Astrocyte (in vitro differentiated cells and primary cell): ENCODE results near the gene DYNLRB1. TPM values are rescaled to one million over a fixed set of nuclear protein-coding genes. Genes with fewer than 3 reads are reported as not detected.

Experiments used
- DNase-seq: peaks from one replicate; pipeline ENCODE4 v3.0.0-alpha.2; 2010; ENCODE audit warnings: low read depth
- FAIRE-seq: peaks from 2 replicates; lab custom pipeline; 2011; peaks lifted over from hg19 to GRCh38; lab: Jason Lieb, UNC
- H2AFZ ChIP-seq: 2 replicates; pipeline ENCODE4 v1.6.0; 2012; ENCODE audit warnings: low read depth, low read length, inconsistent platforms
- H3K27ac ChIP-seq: 2 replicates; pipeline ENCODE4 v1.5.1; 2011; ENCODE audit warnings: low read depth, low read length, inconsistent platforms
- H3K27me3 ChIP-seq: 2 replicates; pipeline ENCODE4 v1.6.0; 2011; ENCODE audit warnings: low read length, inconsistent platforms; ENCODE audit not compliant: insufficient read depth
- H3K36me3 ChIP-seq: 2 replicates; pipeline ENCODE4 v1.5.1; 2011; ENCODE audit warnings: low read length, inconsistent platforms; ENCODE audit not compliant: insufficient read depth
- H3K4me1 ChIP-seq: 2 replicates; pipeline ENCODE4 v1.5.1; 2011; ENCODE audit warnings: low read length, inconsistent platforms; ENCODE audit not compliant: insufficient read depth
- H3K4me2 ChIP-seq: 2 replicates; pipeline ENCODE4 v1.6.0; 2012; ENCODE audit warnings: low read length, inconsistent platforms
- H3K4me3 ChIP-seq: 2 replicates; pipeline ENCODE4 v1.5.1; 2011; ENCODE audit warnings: low read depth, mild to moderate bottlenecking, low read length, inconsistent platforms; ENCODE audit not compliant: insufficient read depth
- H3K79me2 ChIP-seq: 2 replicates; pipeline ENCODE4 v1.6.0; 2012; ENCODE audit warnings: mild to moderate bottlenecking, low read length, inconsistent platforms; ENCODE audit not compliant: insufficient read depth
- H3K9ac ChIP-seq: 2 replicates; pipeline ENCODE4 v1.6.0; 2012; ENCODE audit warnings: mild to moderate bottlenecking, low read length, inconsistent platforms
- H3K9me3 ChIP-seq: 2 replicates; pipeline ENCODE4 v1.5.1; 2012; ENCODE audit warnings: low read depth, mild to moderate bottlenecking, low read length, inconsistent platforms; ENCODE audit not compliant: insufficient read depth
- H4K20me1 ChIP-seq: 2 replicates; pipeline ENCODE4 v1.6.0; 2012; ENCODE audit warnings: low read length, inconsistent platforms; ENCODE audit not compliant: insufficient read depth
- H3K27ac Mint-ChIP-seq: one replicate; pipeline ENCODE4 v1.8.0; 2021; ENCODE audit warnings: mild to moderate bottlenecking, mixed read lengths; ENCODE audit not compliant: unreplicated experiment
- H3K27me3 Mint-ChIP-seq: one replicate; pipeline ENCODE4 v1.8.0; 2021; ENCODE audit warnings: low read depth, mixed read lengths; ENCODE audit not compliant: unreplicated experiment
- H3K36me3 Mint-ChIP-seq: one replicate; pipeline ENCODE4 v1.8.0; 2021; ENCODE audit warnings: low read depth, mixed read lengths; ENCODE audit not compliant: unreplicated experiment
- H3K4me1 Mint-ChIP-seq: one replicate; pipeline ENCODE4 v1.8.0; 2021; ENCODE audit warnings: low read depth, mixed read lengths; ENCODE audit not compliant: unreplicated experiment
- H3K4me3 Mint-ChIP-seq: one replicate; pipeline ENCODE4 v1.8.0; 2021; ENCODE audit warnings: mild to moderate bottlenecking, moderate library complexity, mixed read lengths; ENCODE audit not compliant: unreplicated experiment
- H3K9me3 Mint-ChIP-seq: one replicate; pipeline ENCODE4 v1.8.0; 2021; ENCODE audit warnings: mild to moderate bottlenecking, mixed read lengths; ENCODE audit not compliant: unreplicated experiment
- CTCF ChIP-seq: IDR thresholded peaks from 2 replicates; pipeline ENCODE4 v1.5.1; 2011; ENCODE audit warnings: low read depth, mild to moderate bottlenecking, inconsistent platforms, low read length, moderate library complexity; ENCODE audit not compliant: insufficient read depth
- EZH2 ChIP-seq: IDR thresholded peaks from 2 replicates; pipeline ENCODE4 v1.6.1; 2012; ENCODE audit warnings: mild to moderate bottlenecking, low read length, inconsistent platforms; ENCODE audit not compliant: insufficient read depth
- total RNA-seq: library from RNA; stranded (reverse); gene quantifications from 2 replicates; pipeline ENCODE4 v1.2.1, GENCODE V29; 2021

DYNLRB1 gene
- total RNA-seq, 1 donor from 2014 or later, result 118 TPM

GRCh38 chr20:34472246-34472925 lies 43.8 kb upstream of the DYNLRB1 start:
- no peak overlapping the region for H3K9ac ChIP-seq
- Mint-ChIP-seq H3K9me3 (no peaks in the 10 kb centered on the region), H3K36me3 (peaks cover 9% of the 10 kb centered on the region), H3K4me3 (no peak overlapping the region), H3K27ac (peak overlapping the region; percentile 41), H3K27me3 (no peaks in the 10 kb centered on the region), H3K4me1 (peaks cover 28% of the 10 kb centered on the region)
- peaks cover 9% of the 10 kb centered on the region for H3K79me2 ChIP-seq
- peak; percentile 59 for DNase-seq
- no peak overlapping the region for H2AFZ ChIP-seq
- no peak overlapping the region for H3K27ac ChIP-seq
- H3K36me3 ChIP-seq, result peaks cover 20% of the 10 kb centered on the region
- no peak overlapping the region for H3K4me3 ChIP-seq
- H3K4me2 ChIP-seq, result peak overlapping the region; percentile 34
- H3K4me1 ChIP-seq, result peaks cover 10% of the 10 kb centered on the region
- TF ChIP-seq EZH2 (no peak), CTCF (no peak)
- peak; percentile 87 for FAIRE-seq
- peaks cover 39% of the 10 kb centered on the region for H4K20me1 ChIP-seq
- H3K9me3 ChIP-seq, result no peaks in the 10 kb centered on the region
- H3K27me3 ChIP-seq, result no peaks in the 10 kb centered on the region

- no peak overlapping the region for H3K27ac ChIP-seq
- DNase-seq (peak; percentile 14), FAIRE-seq (no peak)
- Mint-ChIP-seq H3K27ac (peak overlapping the region; percentile 41), H3K36me3 (peaks cover 11% of the 10 kb centered on the region), H3K9me3 (no peaks in the 10 kb centered on the region), H3K27me3 (no peaks in the 10 kb centered on the region), H3K4me1 (peaks cover 28% of the 10 kb centered on the region), H3K4me3 (no peak overlapping the region)
- H4K20me1 ChIP-seq, result peaks cover 39% of the 10 kb centered on the region
- H3K79me2 ChIP-seq, result peaks cover 8% of the 10 kb centered on the region
- no peak overlapping the region for H3K4me3 ChIP-seq
- H2AFZ ChIP-seq, result no peak overlapping the region
- no peak overlapping the region for H3K4me2 ChIP-seq
- peaks cover 10% of the 10 kb centered on the region for H3K4me1 ChIP-seq
- peaks cover 27% of the 10 kb centered on the region for H3K36me3 ChIP-seq
- H3K9ac ChIP-seq, result no peak overlapping the region
- H3K27me3 ChIP-seq, result no peaks in the 10 kb centered on the region
- no peaks in the 10 kb centered on the region for H3K9me3 ChIP-seq
- TF ChIP-seq CTCF (peak; percentile 26), EZH2 (no peak)
Measured at GRCh38 chr20:34473262-34473883, 42.8 kb upstream of the DYNLRB1 start.
